Measurements from ENCODE around the gene SMC4. TPM values are rescaled to one million over a fixed set of nuclear protein-coding genes. Genes with fewer than 3 reads are reported as not detected.

The SMC4 gene
- total and polyA plus RNA-seq, 5 donors = 10.8 to 23.1 (median 13.4) TPM

DNA sequence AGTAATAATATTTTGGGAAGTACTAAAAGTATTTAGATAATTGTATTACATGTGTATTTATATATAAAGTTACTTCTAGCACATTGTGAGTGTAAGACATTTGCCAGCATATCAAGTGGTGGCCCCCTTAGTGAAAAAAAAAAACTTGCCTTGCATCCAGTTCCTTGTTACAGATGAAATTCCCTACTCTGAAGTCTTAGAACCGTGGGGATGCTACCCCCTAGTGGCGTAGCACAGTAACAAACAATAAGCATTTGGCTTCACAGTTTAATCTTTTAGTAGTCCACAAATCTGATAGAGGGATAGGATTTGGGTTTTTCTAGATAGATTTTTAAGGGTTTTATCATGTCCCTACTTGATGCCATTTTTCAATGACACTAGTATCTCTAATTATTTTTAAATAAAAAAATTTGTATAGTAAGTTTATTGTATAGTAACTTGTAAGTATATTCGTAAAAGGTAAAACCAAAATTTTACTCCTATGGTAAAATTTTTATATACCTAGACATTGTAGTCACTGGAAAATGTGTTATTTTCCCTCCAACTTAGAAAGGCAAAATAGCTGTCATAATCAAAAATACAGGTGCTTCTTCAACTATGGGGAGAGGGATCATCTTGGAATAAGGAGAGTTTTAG lies 14.3 kb downstream of the SMC4 start:
- DNase-seq = peak; percentile 31 to 61 (median 36)
- ATAC-seq = peak; percentile 33 to 61
- no peaks in the 10 kb centered on the region for H3K4me1 ChIP-seq (ENCODE audit: control insufficient read depth, insufficient read depth, low read length)
- H3K4me3 ChIP-seq (ENCODE audit: low read length) = no peak overlapping the region
- no peaks in the 10 kb centered on the region for H3K9me3 ChIP-seq (ENCODE audit: control insufficient read depth, low read length)
- H3K27ac ChIP-seq (ENCODE audit: low read length) = no peak overlapping the region
- 42% methylated on average over 3 of the region's 3 CpGs for WGBS
- H3K27me3 ChIP-seq (ENCODE audit: control insufficient read depth, insufficient read depth) = no peaks in the 10 kb centered on the region
- intact Hi-C loops (cut with DNase I) = loop anchor here (5.0 to 10.0 kb wide), 4 partner anchors 249 to 379 kb away; no protein-coding TSS in a partner anchor

DNA sequence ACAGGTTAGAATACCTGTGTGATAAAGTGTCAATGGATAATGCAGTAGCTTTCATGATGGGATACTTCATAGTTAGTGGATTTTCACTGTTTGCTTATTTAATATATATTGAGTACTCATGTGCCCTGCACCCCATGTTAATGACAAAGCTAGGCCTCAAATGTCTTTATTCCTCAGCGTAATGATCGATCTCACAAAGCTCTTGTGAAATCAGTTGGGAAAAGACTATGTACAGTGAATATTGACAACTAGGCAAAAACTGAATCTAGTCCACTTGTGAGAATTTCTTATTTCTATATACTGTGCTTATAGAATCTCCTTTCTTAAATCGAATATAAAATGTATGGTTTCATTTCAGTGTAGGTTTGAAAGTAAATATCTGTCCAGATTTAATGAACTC lies 17.9 kb downstream of the SMC4 start:
- H3K4me3 ChIP-seq (ENCODE audit: low read length) = no peak overlapping the region
- 57% methylated on average over 3 of the region's 3 CpGs for WGBS
- H3K27ac ChIP-seq (ENCODE audit: low read length) = no peak overlapping the region
- H3K9me3 ChIP-seq (ENCODE audit: control insufficient read depth, low read length) = no peaks in the 10 kb centered on the region
- ATAC-seq (no peak), DNase-seq (no peak)
- H3K4me1 ChIP-seq (ENCODE audit: control insufficient read depth, insufficient read depth, low read length) = no peaks in the 10 kb centered on the region
- no peaks in the 10 kb centered on the region for H3K27me3 ChIP-seq (ENCODE audit: control insufficient read depth, insufficient read depth)
- intact Hi-C loops (cut with DNase I) = loop anchor here (10.0 kb wide), 3 partner anchors 253 to 383 kb away; no protein-coding TSS in a partner anchor

GRCh38 chr3:160427832-160428424 lies 28.5 kb downstream of the SMC4 start:
- no peak overlapping the region for H3K4me3 ChIP-seq (ENCODE audit: low read length)
- H3K9me3 ChIP-seq (ENCODE audit: control insufficient read depth, low read length) = no peaks in the 10 kb centered on the region
- ATAC-seq (no peak), DNase-seq (no peak)
- H3K27ac ChIP-seq (ENCODE audit: low read length) = no peak overlapping the region
- no peaks in the 10 kb centered on the region for H3K4me1 ChIP-seq (ENCODE audit: control insufficient read depth, insufficient read depth, low read length)
- intact Hi-C loops (cut with DNase I) = no loop called here
- 93% methylated on average over 11 of the region's 11 CpGs for WGBS
- H3K27me3 ChIP-seq (ENCODE audit: control insufficient read depth, insufficient read depth) = no peaks in the 10 kb centered on the region

- ATAC-seq (no peak), DNase-seq (no peak)
- H3K4me3 ChIP-seq (ENCODE audit: low read length) = no peak overlapping the region
- H3K27ac ChIP-seq (ENCODE audit: low read length) = no peak overlapping the region
- intact Hi-C loops (cut with DNase I) = no loop called here
- H3K27me3 ChIP-seq (ENCODE audit: control insufficient read depth, insufficient read depth) = no peaks in the 10 kb centered on the region
- no peaks in the 10 kb centered on the region for H3K4me1 ChIP-seq (ENCODE audit: control insufficient read depth, insufficient read depth, low read length)
- 70% methylated on average over 2 of the region's 2 CpGs for WGBS
- H3K9me3 ChIP-seq (ENCODE audit: control insufficient read depth, low read length) = no peaks in the 10 kb centered on the region
Observed at GRCh38 chr3:160434071-160434470, 34.6 kb downstream of the SMC4 start.

DNA sequence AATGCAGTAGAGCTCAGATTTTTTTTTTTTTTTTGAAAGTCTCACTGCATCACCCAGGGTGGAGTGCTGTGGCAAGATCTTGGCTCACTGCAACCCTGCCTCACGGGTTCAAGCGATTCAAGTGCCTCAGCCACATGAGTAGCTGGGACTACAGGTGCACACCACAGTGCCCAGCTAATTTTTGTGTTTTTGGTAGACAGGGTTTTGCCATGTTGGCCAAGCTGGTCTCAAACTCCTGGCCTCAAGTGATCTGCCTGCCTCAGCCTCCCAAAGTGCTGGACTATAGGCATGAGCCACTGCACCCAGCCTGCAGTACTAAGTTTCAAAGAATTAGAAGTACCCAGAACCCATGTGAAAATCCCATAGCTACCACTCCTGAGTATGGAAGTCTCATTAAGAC lies 35.6 kb downstream of the SMC4 start:
- WGBS = 94% methylated on average over 2 of the region's 2 CpGs
- DNase-seq (no peak), ATAC-seq (no peak)
- Histone ChIP-seq H3K4me1 (ENCODE audit: control insufficient read depth, insufficient read depth, low read length) (no peaks in the 10 kb centered on the region), H3K27ac (ENCODE audit: low read length) (no peak overlapping the region), H3K4me3 (ENCODE audit: low read length) (no peak overlapping the region), H3K27me3 (ENCODE audit: control insufficient read depth, insufficient read depth) (no peaks in the 10 kb centered on the region), H3K9me3 (ENCODE audit: control insufficient read depth, low read length) (no peaks in the 10 kb centered on the region)
- intact Hi-C loops (cut with DNase I) = no loop called here

DNA sequence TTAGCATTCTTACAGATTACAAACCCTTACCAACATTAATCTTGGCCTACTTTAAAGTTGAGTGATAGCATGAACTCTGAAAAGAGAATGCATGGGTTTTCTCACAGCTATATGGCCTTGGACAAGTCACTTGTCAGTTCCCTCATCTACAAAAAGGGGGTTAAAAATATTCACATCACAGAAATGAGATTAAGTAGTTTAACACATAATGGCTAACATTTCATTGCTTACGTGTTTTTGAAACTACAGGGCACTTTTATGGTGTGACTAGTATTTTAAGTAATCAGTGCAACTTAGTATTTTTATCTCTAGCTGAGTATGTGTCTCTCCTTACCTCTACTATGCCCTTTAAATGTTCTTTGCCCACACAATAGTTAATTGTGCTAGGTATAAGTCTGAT lies 36.3 kb downstream of the SMC4 start:
- H3K9me3 ChIP-seq (ENCODE audit: control insufficient read depth, low read length) = no peaks in the 10 kb centered on the region
- H3K4me3 ChIP-seq (ENCODE audit: low read length) = no peak overlapping the region
- no peak overlapping the region for H3K27ac ChIP-seq (ENCODE audit: low read length)
- WGBS = 84% methylated on average over 1 of the region's 1 CpG
- intact Hi-C loops (cut with DNase I) = no loop called here
- H3K27me3 ChIP-seq (ENCODE audit: control insufficient read depth, insufficient read depth) = no peaks in the 10 kb centered on the region
- DNase-seq = no peak
- no peaks in the 10 kb centered on the region for H3K4me1 ChIP-seq (ENCODE audit: control insufficient read depth, insufficient read depth, low read length)
- no peak for ATAC-seq

DNA sequence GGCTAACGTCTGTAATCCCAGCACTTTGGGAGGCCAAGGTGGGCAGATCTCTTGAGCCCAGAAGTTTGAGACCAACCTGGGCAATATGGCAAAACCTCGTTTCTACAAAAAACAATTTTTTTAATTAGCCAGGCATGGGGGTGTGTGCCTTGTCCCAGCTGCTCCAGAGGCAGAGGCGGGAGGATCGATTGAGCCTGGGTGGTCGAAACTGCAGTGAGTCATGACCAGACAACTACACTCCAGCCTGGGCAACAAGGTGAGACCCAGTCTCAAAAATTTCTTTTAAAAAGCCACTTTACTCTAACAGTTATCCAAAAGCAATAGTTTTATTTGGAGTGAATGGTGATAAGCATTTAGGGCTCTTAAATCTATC lies 37.6 kb downstream of the SMC4 start:
- H3K4me3 ChIP-seq (ENCODE audit: low read length) = no peak overlapping the region
- DNase-seq (no peak), ATAC-seq (no peak)
- H3K9me3 ChIP-seq (ENCODE audit: control insufficient read depth, low read length) = no peaks in the 10 kb centered on the region
- intact Hi-C loops (cut with DNase I) = no loop called here
- H3K27ac ChIP-seq (ENCODE audit: low read length) = no peak overlapping the region
- 88% methylated on average over 5 of the region's 5 CpGs for WGBS
- H3K27me3 ChIP-seq (ENCODE audit: control insufficient read depth, insufficient read depth) = no peaks in the 10 kb centered on the region
- H3K4me1 ChIP-seq (ENCODE audit: control insufficient read depth, insufficient read depth, low read length) = no peaks in the 10 kb centered on the region

DNA sequence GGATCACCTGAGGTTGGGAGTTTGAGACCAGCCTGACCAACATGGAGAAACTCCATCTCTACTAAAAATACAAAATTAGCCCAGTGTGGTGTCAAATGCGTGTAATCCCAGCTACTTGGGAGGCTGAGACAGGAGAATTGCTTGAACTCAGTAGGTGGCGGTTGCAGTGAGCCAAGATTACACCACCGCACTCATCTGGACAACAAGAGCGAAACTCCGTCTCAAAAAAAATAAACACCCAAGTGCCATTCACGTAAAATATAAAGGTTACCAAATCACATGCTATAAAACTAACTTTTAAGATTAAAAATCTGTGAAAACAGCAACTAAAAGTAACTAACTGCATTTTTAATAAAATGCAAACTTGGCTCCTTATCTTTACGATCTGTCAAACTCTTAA lies 41.2 kb downstream of the SMC4 start:
- DNase-seq (no peak), ATAC-seq (no peak)
- Histone ChIP-seq H3K4me3 (ENCODE audit: low read length) (no peak overlapping the region), H3K27me3 (ENCODE audit: control insufficient read depth, insufficient read depth) (no peaks in the 10 kb centered on the region), H3K27ac (ENCODE audit: low read length) (no peak overlapping the region), H3K4me1 (ENCODE audit: control insufficient read depth, insufficient read depth, low read length) (no peaks in the 10 kb centered on the region), H3K9me3 (ENCODE audit: control insufficient read depth, low read length) (no peaks in the 10 kb centered on the region)
- intact Hi-C loops (cut with DNase I) = no loop called here
- WGBS = 98% methylated on average over 7 of the region's 7 CpGs

DNA sequence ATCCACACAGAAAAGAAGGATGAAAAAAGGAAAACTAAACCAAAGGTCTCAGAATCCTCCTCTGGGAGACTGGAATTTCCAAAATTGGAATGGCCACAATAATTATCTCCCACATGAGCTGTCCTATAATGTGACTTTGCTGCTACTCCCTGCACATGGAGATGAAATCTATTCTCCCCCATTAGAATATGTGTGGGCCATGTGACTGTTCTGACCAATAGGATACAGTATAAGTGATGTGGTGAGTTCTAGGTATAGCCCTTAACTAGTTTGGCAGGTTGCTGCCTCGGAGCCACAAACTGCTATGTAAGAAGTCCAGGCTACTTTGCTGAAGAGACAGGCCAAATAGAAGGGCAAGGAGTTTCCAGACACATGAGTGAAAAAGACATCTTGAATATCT lies 45.0 kb downstream of the SMC4 start:
- intact Hi-C loops (cut with DNase I) = no loop called here
- Histone ChIP-seq H3K4me1 (ENCODE audit: control insufficient read depth, insufficient read depth, low read length) (peaks cover 1% of the 10 kb centered on the region), H3K9me3 (ENCODE audit: control insufficient read depth, low read length) (no peaks in the 10 kb centered on the region), H3K27me3 (ENCODE audit: control insufficient read depth, insufficient read depth) (no peaks in the 10 kb centered on the region), H3K27ac (ENCODE audit: low read length) (no peak overlapping the region), H3K4me3 (ENCODE audit: low read length) (no peak overlapping the region)
- 96% methylated on average over 1 of the region's 1 CpG for WGBS
- DNase-seq (no peak), ATAC-seq (no peak)

- Histone ChIP-seq H3K9me3 (ENCODE audit: control insufficient read depth, low read length) (no peaks in the 10 kb centered on the region), H3K27me3 (ENCODE audit: control insufficient read depth, insufficient read depth) (no peaks in the 10 kb centered on the region), H3K4me3 (ENCODE audit: low read length) (no peak overlapping the region), H3K4me1 (ENCODE audit: control insufficient read depth, insufficient read depth, low read length) (peaks cover 6% of the 10 kb centered on the region), H3K27ac (ENCODE audit: low read length) (no peak overlapping the region)
- intact Hi-C loops (cut with DNase I) = no loop called here
- DNase-seq = no peak
- WGBS = 96% methylated on average over 1 of the region's 1 CpG
- ATAC-seq = no peak
Observed at GRCh38 chr3:160445854-160446253, 46.4 kb downstream of the SMC4 start.

GRCh38 chr3:160446522-160447056 lies 47.1 kb downstream of the SMC4 start:
- no peak for ATAC-seq
- H3K27ac ChIP-seq (ENCODE audit: low read length) = no peak overlapping the region
- H3K27me3 ChIP-seq (ENCODE audit: control insufficient read depth, insufficient read depth) = no peaks in the 10 kb centered on the region
- H3K4me1 ChIP-seq (ENCODE audit: control insufficient read depth, insufficient read depth, low read length) = peaks cover 6% of the 10 kb centered on the region
- H3K4me3 ChIP-seq (ENCODE audit: low read length) = no peak overlapping the region
- DNase-seq = no peak
- H3K9me3 ChIP-seq (ENCODE audit: control insufficient read depth, low read length) = no peaks in the 10 kb centered on the region
- 97% methylated on average over 13 of the region's 13 CpGs for WGBS
- intact Hi-C loops (cut with DNase I) = no loop called here
